Measurements from ENCODE around the gene CBLB. TPM values are rescaled to one million over a fixed set of nuclear protein-coding genes. Genes with fewer than 3 reads are reported as not detected.

Gene CBLB
- total RNA-seq, 1 donor from 2014 or later = 41.5 TPM

- H3K36me3 ChIP-seq = no peaks in the 10 kb centered on the region
- intact Hi-C loops (cut with DNase I) = no loop called here
- H3K4me1 ChIP-seq = no peaks in the 10 kb centered on the region
- no peak for TF ChIP-seq CTCF (IDR thresholded peaks at IDR 0.05)
- no peak overlapping the region for H3K4me3 ChIP-seq
- H3K27ac ChIP-seq = no peak overlapping the region
- H3K9me3 ChIP-seq = no peaks in the 10 kb centered on the region
- no peaks in the 10 kb centered on the region for H3K27me3 ChIP-seq
- ATAC-seq (no peak), DNase-seq (no peak)
These were observed 258.3 kb downstream of the CBLB start for GRCh38 chr3:105610473-105610872.

- no peaks in the 10 kb centered on the region for H3K36me3 ChIP-seq
- intact Hi-C loops (cut with DNase I) = no loop called here
- no peak overlapping the region for H3K4me3 ChIP-seq
- ATAC-seq = no peak
- no peak for DNase-seq
- no peak overlapping the region for H3K27ac ChIP-seq
- TF ChIP-seq CTCF (IDR thresholded peaks at IDR 0.05) = no peak
- H3K4me1 ChIP-seq = no peaks in the 10 kb centered on the region
- no peaks in the 10 kb centered on the region for H3K27me3 ChIP-seq
- no peaks in the 10 kb centered on the region for H3K9me3 ChIP-seq
These were observed 260.2 kb downstream of the CBLB start for GRCh38 chr3:105608623-105609022.

- Histone ChIP-seq H3K4me3 (no peak overlapping the region), H3K4me1 (no peaks in the 10 kb centered on the region), H3K9me3 (no peaks in the 10 kb centered on the region), H3K27ac (no peak overlapping the region), H3K27me3 (no peaks in the 10 kb centered on the region), H3K36me3 (no peaks in the 10 kb centered on the region)
- intact Hi-C loops (cut with DNase I) = no loop called here
- TF ChIP-seq CTCF (IDR thresholded peaks at IDR 0.05) = no peak
- ATAC-seq (no peak), DNase-seq (no peak)
These were observed 262.8 kb downstream of the CBLB start for GRCh38 chr3:105606016-105606415.

Data from upper lobe of right lung (tissue), 1 donor.